ENCODE data around the gene CIB4.

CIB4 gene

GRCh38 chr2:26576565-26577441 is 64.4 kb downstream of the CIB4 start:
- TF ChIP-seq CTCF (IDR thresholded peaks at IDR 0.05): no peak
- Histone ChIP-seq H3K9ac (no peak overlapping the region), H3K27me3 (ENCODE audit: control insufficient read depth, insufficient read depth, low read length) (no peaks in the 10 kb centered on the region), H2AFZ (no peak overlapping the region), H3K4me3 (ENCODE audit: low read depth, low read length) (no peak overlapping the region), H3K4me2 (ENCODE audit: low read length) (no peak overlapping the region), H3K9me3 (ENCODE audit: control insufficient read depth, low read length) (no peaks in the 10 kb centered on the region), H3K27ac (no peak overlapping the region), H3K79me2 (no peaks in the 10 kb centered on the region), H3K4me1 (no peaks in the 10 kb centered on the region), H3K36me3 (ENCODE audit: control insufficient read depth, insufficient read depth, low read length) (no peaks in the 10 kb centered on the region)

GRCh38 chr2:26575836-26576564 is 65.2 kb downstream of the CIB4 start:
- no peaks in the 10 kb centered on the region for H3K27me3 ChIP-seq (ENCODE audit: control insufficient read depth, insufficient read depth, low read length)
- no peaks in the 10 kb centered on the region for H3K79me2 ChIP-seq
- no peak overlapping the region for H2AFZ ChIP-seq
- H3K4me1 ChIP-seq: no peaks in the 10 kb centered on the region
- no peak overlapping the region for H3K4me3 ChIP-seq (ENCODE audit: low read depth, low read length)
- H3K9ac ChIP-seq: no peak overlapping the region
- no peak for TF ChIP-seq CTCF (IDR thresholded peaks at IDR 0.05)
- no peaks in the 10 kb centered on the region for H3K36me3 ChIP-seq (ENCODE audit: control insufficient read depth, insufficient read depth, low read length)
- H3K9me3 ChIP-seq (ENCODE audit: control insufficient read depth, low read length): no peaks in the 10 kb centered on the region
- H3K4me2 ChIP-seq (ENCODE audit: low read length): no peak overlapping the region
- H3K27ac ChIP-seq: no peak overlapping the region

GRCh38 chr2:26574900-26575560 is 66.1 kb downstream of the CIB4 start:
- Histone ChIP-seq H3K27me3 (ENCODE audit: control insufficient read depth, insufficient read depth, low read length) (no peaks in the 10 kb centered on the region), H3K4me1 (no peaks in the 10 kb centered on the region), H3K4me2 (ENCODE audit: low read length) (no peak overlapping the region), H3K79me2 (no peaks in the 10 kb centered on the region), H3K27ac (no peak overlapping the region), H2AFZ (no peak overlapping the region), H3K9ac (no peak overlapping the region), H3K9me3 (ENCODE audit: control insufficient read depth, low read length) (no peaks in the 10 kb centered on the region), H3K36me3 (ENCODE audit: control insufficient read depth, insufficient read depth, low read length) (no peaks in the 10 kb centered on the region), H3K4me3 (ENCODE audit: low read depth, low read length) (no peak overlapping the region)
- TF ChIP-seq CTCF (IDR thresholded peaks at IDR 0.05): no peak

- no peak overlapping the region for H3K4me2 ChIP-seq (ENCODE audit: low read length)
- no peaks in the 10 kb centered on the region for H3K36me3 ChIP-seq (ENCODE audit: control insufficient read depth, insufficient read depth, low read length)
- H2AFZ ChIP-seq: no peak overlapping the region
- no peak for TF ChIP-seq CTCF (IDR thresholded peaks at IDR 0.05)
- no peak overlapping the region for H3K9ac ChIP-seq
- no peak overlapping the region for H3K4me3 ChIP-seq (ENCODE audit: low read depth, low read length)
- H3K27ac ChIP-seq: no peak overlapping the region
- no peaks in the 10 kb centered on the region for H3K79me2 ChIP-seq
- no peaks in the 10 kb centered on the region for H3K4me1 ChIP-seq
- H3K27me3 ChIP-seq (ENCODE audit: control insufficient read depth, insufficient read depth, low read length): no peaks in the 10 kb centered on the region
- no peaks in the 10 kb centered on the region for H3K9me3 ChIP-seq (ENCODE audit: control insufficient read depth, low read length)
Observed at GRCh38 chr2:26574066-26574899, 66.9 kb downstream of the CIB4 start.

Measured in parathyroid adenoma (tissue), 2 donors.